ENCODE results near the gene VTI1A.

The VTI1A gene

DNA sequence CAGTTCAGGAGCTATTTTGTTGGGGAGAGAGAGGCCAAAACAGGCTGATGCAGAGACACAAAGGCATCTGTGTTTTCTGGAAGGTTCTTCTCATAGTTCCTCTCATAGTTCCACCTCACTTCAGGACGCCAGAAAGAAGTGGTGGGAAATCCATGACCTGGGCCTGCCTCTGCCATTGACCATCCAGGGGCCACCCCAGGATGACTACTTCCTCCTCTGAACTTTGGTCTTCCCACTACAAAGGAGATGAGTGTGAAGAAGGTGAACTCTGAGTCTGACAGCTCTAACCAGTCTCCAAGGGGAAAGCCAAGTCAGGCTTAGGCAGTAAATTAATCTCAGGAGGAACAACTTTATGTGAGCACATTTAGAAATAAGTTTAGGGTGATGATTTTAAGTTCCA, 327.2 kb downstream of the VTI1A start:
- Histone ChIP-seq H4K20me1 (ENCODE audit: insufficient read depth, low read length) (no peaks in the 10 kb centered on the region), H3K4me3 (ENCODE audit: low read length) (no peak overlapping the region), H3K27ac (ENCODE audit: low read length) (no peak overlapping the region), H3K27me3 (replicated peaks; ENCODE audit: insufficient read depth, low read length) (no peaks in the 10 kb centered on the region), H3K9me2 (replicated peaks; ENCODE audit: insufficient read depth, low read length) (no peaks in the 10 kb centered on the region), H3K9ac (ENCODE audit: low read length) (no peak overlapping the region), H3K4me1 (ENCODE audit: low read length) (no peaks in the 10 kb centered on the region), H3F3A (ENCODE audit: insufficient read depth, low read length) (no peaks in the 10 kb centered on the region), H3K9me3 (replicated peaks; ENCODE audit: insufficient read depth, low read length) (no peaks in the 10 kb centered on the region), H3K36me3 (replicated peaks; ENCODE audit: insufficient read depth, low read length) (no peaks in the 10 kb centered on the region), H3K79me2 (ENCODE audit: low read length) (no peaks in the 10 kb centered on the region), H3K4me2 (ENCODE audit: low read depth, low read length) (no peak overlapping the region), H2AFZ (ENCODE audit: low read length) (no peak overlapping the region)
- no peak for TF ChIP-seq EZH2 (optimal IDR thresholded peaks at IDR 0.05; ENCODE audit: low read depth, low read length)
- no peak for DNase-seq

DNA sequence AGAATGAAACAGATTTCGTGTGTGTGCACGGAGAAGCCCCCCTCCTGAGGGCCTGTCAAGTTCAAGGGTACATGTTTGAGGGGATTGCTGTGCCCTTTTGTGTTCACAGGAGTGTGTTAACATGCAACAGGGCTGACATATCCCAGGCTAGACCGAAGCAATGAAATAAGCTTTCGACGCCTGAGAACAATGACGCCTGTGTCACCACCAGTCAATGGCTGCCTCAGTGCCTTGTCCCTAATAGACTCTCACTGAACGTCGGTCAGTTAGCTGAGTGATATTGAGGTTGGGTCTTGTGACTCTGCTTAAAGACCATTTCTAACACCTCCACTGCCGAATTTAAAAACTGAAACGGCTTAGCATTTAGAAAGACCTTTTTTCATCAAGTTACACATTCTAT, 327.8 kb downstream of the VTI1A start:
- TF ChIP-seq EZH2 (optimal IDR thresholded peaks at IDR 0.05; ENCODE audit: low read depth, low read length) (no peak), EZH2phosphoT487 (IDR thresholded peaks at IDR 0.05; ENCODE audit: low read length) (no peak)
- TF ChIP-seq, protein P1, sequence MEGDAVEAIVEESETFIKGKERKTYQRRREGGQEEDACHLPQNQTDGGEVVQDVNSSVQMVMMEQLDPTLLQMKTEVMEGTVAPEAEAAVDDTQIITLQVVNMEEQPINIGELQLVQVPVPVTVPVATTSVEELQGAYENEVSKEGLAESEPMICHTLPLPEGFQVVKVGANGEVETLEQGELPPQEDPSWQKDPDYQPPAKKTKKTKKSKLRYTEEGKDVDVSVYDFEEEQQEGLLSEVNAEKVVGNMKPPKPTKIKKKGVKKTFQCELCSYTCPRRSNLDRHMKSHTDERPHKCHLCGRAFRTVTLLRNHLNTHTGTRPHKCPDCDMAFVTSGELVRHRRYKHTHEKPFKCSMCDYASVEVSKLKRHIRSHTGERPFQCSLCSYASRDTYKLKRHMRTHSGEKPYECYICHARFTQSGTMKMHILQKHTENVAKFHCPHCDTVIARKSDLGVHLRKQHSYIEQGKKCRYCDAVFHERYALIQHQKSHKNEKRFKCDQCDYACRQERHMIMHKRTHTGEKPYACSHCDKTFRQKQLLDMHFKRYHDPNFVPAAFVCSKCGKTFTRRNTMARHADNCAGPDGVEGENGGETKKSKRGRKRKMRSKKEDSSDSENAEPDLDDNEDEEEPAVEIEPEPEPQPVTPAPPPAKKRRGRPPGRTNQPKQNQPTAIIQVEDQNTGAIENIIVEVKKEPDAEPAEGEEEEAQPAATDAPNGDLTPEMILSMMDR (IDR thresholded peaks at IDR 0.05; ENCODE audit: low read length): no peak
- H3K9ac ChIP-seq (ENCODE audit: low read length): no peak overlapping the region
- no peaks in the 10 kb centered on the region for H3K79me2 ChIP-seq (ENCODE audit: low read length)
- H3F3A ChIP-seq (ENCODE audit: insufficient read depth, low read length): no peaks in the 10 kb centered on the region
- no peak overlapping the region for H3K4me2 ChIP-seq (ENCODE audit: low read depth, low read length)
- H2AFZ ChIP-seq (ENCODE audit: low read length): no peak overlapping the region
- no peak overlapping the region for H3K4me3 ChIP-seq (ENCODE audit: low read length)
- H3K36me3 ChIP-seq (replicated peaks; ENCODE audit: insufficient read depth, low read length): no peaks in the 10 kb centered on the region
- no peak overlapping the region for H3K27ac ChIP-seq (ENCODE audit: low read length)
- H3K27me3 ChIP-seq (replicated peaks; ENCODE audit: insufficient read depth, low read length): no peaks in the 10 kb centered on the region
- no peak for DNase-seq
- H3K9me2 ChIP-seq (replicated peaks; ENCODE audit: insufficient read depth, low read length): no peaks in the 10 kb centered on the region
- no peaks in the 10 kb centered on the region for H3K4me1 ChIP-seq (ENCODE audit: low read length)
- no peaks in the 10 kb centered on the region for H3K9me3 ChIP-seq (replicated peaks; ENCODE audit: insufficient read depth, low read length)
- H4K20me1 ChIP-seq (ENCODE audit: insufficient read depth, low read length): no peaks in the 10 kb centered on the region

DNA sequence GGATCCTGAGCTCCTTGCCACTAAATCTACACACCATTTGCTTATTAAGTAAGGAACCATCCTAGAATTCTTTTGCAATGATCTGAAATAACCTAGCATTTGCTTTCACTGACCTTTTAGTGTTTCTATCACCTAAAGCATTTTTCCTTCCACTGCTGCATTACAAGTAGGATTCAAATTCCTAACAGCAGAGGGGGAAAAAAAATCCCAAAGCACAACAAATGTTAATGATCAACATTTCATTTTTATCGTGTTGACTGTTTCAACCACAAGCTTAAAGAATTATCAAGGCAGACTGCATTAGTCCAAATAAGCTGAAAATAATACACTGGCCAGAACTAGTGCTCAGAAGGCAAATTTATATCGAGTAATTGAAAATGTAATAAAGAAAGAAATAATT, 328.4 kb downstream of the VTI1A start:
- Histone ChIP-seq H3K4me1 (ENCODE audit: low read length) (no peaks in the 10 kb centered on the region), H3K79me2 (ENCODE audit: low read length) (no peaks in the 10 kb centered on the region), H3K9me2 (replicated peaks; ENCODE audit: insufficient read depth, low read length) (no peaks in the 10 kb centered on the region), H3F3A (ENCODE audit: insufficient read depth, low read length) (no peaks in the 10 kb centered on the region), H3K27me3 (replicated peaks; ENCODE audit: insufficient read depth, low read length) (no peaks in the 10 kb centered on the region), H3K27ac (ENCODE audit: low read length) (no peak overlapping the region), H4K20me1 (ENCODE audit: insufficient read depth, low read length) (no peaks in the 10 kb centered on the region), H3K9ac (ENCODE audit: low read length) (no peak overlapping the region), H2AFZ (ENCODE audit: low read length) (no peak overlapping the region), H3K9me3 (replicated peaks; ENCODE audit: insufficient read depth, low read length) (no peaks in the 10 kb centered on the region), H3K4me3 (ENCODE audit: low read length) (no peak overlapping the region), H3K4me2 (ENCODE audit: low read depth, low read length) (no peak overlapping the region), H3K36me3 (replicated peaks; ENCODE audit: insufficient read depth, low read length) (no peaks in the 10 kb centered on the region)
- no peak for DNase-seq
- TF ChIP-seq, protein P1 (IDR thresholded peaks at IDR 0.05; ENCODE audit: low read length): no peak
- TF ChIP-seq EZH2phosphoT487 (IDR thresholded peaks at IDR 0.05; ENCODE audit: low read length) (no peak), EZH2 (optimal IDR thresholded peaks at IDR 0.05; ENCODE audit: low read depth, low read length) (no peak)

DNA sequence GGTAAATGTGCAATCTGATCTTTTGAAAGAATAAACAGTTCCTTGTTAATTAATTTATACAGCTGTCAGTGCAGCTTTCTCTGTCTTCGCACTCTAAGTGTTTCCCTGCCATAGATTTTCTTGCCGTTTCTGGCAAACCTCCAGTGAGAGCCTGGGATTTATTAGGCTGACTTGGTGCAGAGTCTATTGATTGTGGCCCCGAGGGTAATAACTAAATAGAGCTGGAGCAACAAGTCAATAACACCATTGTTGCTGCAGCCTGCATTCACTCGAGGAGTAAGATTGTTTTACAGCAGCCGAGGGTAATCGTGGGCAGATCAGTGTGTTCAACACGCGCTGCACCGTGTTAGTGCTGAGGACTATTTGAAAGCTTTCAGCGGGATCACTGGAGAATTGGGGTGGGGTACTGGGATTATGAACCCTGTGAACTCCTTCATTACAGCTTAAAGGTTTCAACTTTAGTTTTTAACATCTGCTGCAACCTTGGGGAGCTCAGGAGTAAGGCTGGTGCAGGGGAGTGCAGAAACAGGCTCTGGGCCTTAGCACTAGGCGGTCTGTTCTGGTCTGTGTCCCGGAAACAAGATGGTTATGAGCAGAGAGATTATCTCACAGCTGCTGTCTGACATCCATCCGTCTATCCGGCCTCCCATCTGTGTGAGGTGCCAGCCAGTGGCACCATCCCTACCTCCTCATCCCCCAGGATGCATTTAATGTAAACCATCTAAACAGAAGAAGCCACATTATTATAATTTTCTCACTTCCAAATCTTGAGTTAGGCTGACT, 329.1 kb downstream of the VTI1A start:
- H3K4me1 ChIP-seq (ENCODE audit: low read length): no peaks in the 10 kb centered on the region
- no peaks in the 10 kb centered on the region for H3K36me3 ChIP-seq (replicated peaks; ENCODE audit: insufficient read depth, low read length)
- no peak overlapping the region for H3K4me2 ChIP-seq (ENCODE audit: low read depth, low read length)
- H3K9me3 ChIP-seq (replicated peaks; ENCODE audit: insufficient read depth, low read length): no peaks in the 10 kb centered on the region
- no peaks in the 10 kb centered on the region for H3K79me2 ChIP-seq (ENCODE audit: low read length)
- no peak overlapping the region for H3K4me3 ChIP-seq (ENCODE audit: low read length)
- no peak for DNase-seq
- H2AFZ ChIP-seq (ENCODE audit: low read length): no peak overlapping the region
- H3K27me3 ChIP-seq (replicated peaks; ENCODE audit: insufficient read depth, low read length): no peaks in the 10 kb centered on the region
- H3K27ac ChIP-seq (ENCODE audit: low read length): no peak overlapping the region
- no peaks in the 10 kb centered on the region for H4K20me1 ChIP-seq (ENCODE audit: insufficient read depth, low read length)
- no peak overlapping the region for H3K9ac ChIP-seq (ENCODE audit: low read length)
- no peaks in the 10 kb centered on the region for H3K9me2 ChIP-seq (replicated peaks; ENCODE audit: insufficient read depth, low read length)
- H3F3A ChIP-seq (ENCODE audit: insufficient read depth, low read length): no peaks in the 10 kb centered on the region
- TF ChIP-seq, protein P1 (IDR thresholded peaks at IDR 0.05; ENCODE audit: low read length): no peak
- TF ChIP-seq EZH2 (optimal IDR thresholded peaks at IDR 0.05; ENCODE audit: low read depth, low read length): no peak
- TF ChIP-seq EZH2phosphoT487 (IDR thresholded peaks at IDR 0.05; ENCODE audit: low read length): no peak
